Measurements from ENCODE around the gene FAM131C.

FAM131C gene

DNA sequence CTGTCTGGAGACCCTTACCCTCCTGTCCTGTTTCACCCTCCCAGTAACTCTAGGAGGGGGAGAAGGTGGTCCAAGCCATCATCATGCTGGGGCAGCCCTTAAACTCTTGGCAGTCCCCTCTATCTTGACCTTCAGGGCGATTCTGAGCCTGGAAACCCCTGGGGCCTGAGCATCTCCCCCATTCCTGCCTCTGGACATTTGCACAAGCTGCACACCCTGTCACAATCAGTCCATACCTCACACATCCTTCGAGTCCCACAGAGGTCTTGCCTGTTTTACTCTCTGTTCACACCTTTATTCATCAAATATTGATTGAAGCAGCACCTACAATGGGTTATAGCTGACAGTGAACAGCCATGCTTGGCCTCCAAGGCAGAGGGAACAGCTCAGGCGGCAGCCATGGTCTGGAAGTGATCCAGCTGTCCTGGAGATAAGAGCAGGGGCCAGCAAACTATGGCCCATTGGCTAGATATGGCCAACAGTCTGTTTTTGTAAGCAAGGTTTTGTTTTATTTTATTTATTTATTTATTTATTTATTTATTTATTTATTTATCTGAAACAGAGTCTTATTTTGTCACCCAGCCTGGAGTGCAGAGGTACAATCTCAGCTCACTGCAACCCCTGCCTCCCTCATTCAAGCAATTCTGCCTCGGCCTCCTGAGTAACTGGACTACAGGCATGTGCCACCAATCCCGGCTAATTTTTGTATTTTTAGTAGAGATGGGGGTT is 7.1 kb upstream of the FAM131C start:
- TF ChIP-seq CTCF (IDR thresholded peaks at IDR 0.05) = no peak

DNA sequence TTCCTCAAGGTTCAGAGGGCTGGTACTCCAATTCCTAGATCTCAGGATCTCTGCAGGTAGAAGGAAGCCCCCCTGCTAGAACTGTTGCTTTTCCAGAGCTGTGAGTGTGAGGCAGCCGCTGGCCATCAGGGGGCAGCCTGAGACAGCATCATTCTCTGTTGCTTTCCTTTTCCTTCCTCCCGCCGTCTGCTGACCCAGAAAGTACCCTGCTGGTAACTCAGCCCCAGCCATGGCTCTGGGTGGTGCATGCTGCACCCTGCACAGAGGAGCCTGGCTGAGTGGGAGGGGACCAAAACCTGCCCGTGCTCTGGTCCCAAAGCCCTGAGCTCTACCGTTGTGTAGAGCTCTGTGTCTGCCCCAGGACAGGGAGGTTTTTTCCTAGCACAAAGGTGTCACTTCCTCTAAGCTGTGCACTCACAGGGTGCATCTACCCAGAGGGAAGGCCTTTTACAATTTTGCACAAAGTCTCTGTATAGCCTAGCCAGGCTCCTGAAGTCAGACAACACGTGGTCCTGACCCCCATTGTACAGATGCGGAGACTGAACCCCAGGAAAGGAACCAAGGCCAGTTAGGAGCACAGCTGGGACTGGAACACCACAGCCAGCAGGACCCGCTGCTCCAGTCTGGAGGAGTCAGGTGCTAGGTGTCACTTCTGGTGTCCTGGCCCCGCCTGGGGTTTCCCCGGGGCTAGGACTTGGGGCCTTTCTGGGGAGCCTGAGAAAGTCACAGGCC is 5.6 kb upstream of the FAM131C start:
- TF ChIP-seq CTCF (IDR thresholded peaks at IDR 0.05) = peak; percentile 60

DNA sequence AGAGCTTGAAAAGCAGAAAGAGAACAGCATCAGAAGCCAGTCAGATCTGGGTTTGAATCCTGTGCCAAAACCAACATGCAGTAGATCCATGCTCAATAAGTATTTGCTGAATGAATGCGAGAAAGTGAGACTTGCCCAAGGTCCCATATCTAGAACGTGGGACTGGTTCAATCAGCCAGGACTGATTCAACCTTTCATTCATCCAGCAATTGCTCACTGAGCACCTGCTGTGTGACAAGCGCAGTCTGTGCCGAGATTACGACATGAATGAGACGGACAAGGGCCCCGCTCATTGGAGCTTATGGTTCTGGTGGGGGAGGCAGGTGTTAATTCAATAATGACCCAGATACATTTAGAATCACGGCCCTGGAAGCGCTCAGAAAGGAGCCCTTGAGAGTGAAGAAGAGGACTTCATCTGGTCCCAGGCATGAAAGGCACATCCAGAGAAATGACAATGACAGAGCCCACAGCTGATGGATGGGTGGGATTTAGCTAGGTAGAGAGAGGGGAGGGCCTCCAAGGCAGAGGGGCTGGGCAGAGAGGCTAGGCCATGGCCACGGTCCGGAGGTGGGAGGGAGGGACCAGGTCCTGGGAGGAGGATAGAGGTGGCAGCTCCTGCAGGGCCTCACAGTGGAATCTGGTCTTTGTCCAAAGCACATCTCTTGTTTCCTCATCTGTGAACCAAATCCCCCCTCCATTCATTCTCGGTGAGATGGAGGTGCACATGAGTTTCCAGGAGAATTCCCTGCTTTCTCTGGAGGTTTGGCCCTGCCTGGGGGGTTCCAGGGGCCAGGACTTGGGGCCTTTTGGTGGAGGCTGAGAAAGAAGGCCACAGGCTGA is 4.2 kb upstream of the FAM131C start:
- TF ChIP-seq CTCF (IDR thresholded peaks at IDR 0.05) = no peak

DNA sequence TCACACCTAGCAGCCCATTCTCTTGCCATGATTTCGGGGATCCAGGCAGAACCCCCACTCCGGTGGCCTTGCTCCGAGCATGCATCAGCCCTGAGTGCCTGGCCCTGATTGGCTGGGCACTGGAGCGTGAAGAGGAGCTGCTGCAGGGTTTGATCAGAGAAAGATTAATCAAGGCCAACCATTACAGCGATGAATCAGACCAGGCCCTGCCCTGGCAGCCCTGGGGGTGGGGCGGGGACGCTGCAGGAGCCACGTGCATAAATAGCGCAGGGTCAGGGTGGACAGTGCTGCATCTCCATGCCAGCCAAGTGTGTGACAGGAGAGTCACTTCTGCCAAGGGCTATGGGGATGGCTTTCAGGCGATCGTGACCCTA is 3.4 kb upstream of the FAM131C start:
- TF ChIP-seq CTCF (IDR thresholded peaks at IDR 0.05) = no peak

DNA sequence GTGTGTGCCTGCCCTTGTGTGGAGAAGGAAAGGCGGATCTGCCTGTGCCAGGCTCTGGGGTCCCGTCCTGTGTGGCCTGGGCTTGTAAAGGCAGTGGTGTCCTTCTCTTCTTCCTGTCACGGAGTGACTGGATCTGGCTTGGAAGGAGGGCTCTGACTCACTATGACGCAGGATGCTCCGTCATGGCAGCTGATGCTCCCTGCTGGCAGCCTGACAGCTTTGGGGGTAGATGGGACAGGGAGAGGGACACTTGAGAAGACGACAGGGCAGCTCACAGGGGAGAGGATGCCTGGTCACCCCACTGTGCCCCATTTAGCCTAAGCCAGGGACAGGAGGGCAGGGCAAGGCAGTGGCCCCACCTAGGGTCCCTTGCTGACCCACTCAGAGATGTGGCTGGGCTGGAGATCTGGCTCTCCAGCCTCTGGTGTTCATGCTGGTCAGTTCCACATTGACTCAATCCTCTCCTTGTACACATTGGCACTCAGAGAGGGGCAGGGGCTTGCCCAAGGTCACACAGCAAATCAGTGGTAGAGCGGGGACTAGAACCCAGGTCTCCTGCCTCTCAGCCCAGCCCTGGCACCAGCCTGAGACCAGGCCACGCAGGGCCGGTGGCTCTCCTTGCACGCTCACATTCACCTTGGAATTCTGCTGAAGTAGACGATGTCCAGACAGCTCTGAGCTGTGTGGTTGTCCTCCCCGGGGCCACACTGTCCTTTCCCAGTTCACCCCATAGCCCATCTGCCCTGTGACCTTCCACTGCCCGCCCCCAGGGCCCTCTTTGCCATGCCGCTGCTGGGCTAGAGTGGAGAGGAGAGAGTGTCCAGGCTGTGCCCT is 2.8 kb upstream of the FAM131C start:
- TF ChIP-seq CTCF (IDR thresholded peaks at IDR 0.05) = no peak

GRCh38 chr1:16075337-16076030 is 2.0 kb upstream of the FAM131C start:
- no peak for TF ChIP-seq CTCF (IDR thresholded peaks at IDR 0.05)

Data from LNCAP (cell line).